Stimulated activated CD4-positive, alpha-beta T cell treated with anti-CD3 and anti-CD28 coated beads, Interleukin-15, amount 100 ng/mL, for 1 hour (primary cell): ENCODE results near the gene PCDHB4.
"Not testable (repeated sequence)": the region's sequence is repeated elsewhere in the genome, so short reads cannot be mapped to it uniquely, and the experiment has no call there.

Experiments used
- DNase-seq, 2 donors: peaks; one replicate each; pipeline ENCODE4 v3.0.0-alpha.2; 2020; ENCODE audit warnings: low read depth in 1 of 2, low spot score in 1 of 2

PCDHB4 gene

GRCh38 chr5:141150224-141150992, 28.8 kb downstream of the PCDHB4 start:
- DNase-seq, result no peak

DNA sequence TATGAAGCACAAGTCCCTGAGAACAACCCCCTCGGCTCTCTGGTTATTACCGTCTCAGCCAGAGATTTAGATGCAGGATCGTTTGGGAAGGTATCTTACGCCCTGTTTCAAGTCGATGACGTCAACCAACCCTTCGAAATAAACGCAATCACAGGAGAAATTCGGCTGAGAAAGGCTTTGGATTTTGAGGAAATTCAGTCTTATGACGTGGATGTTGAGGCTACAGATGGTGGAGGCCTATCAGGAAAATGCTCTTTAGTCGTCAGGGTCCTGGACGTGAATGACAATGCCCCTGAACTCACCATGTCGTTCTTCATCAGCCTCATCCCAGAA, 29.3 kb downstream of the PCDHB4 start:
- no peak for DNase-seq

- not testable (repeated sequence) for DNase-seq
Measured at GRCh38 chr5:141151632-141152031, 30.0 kb downstream of the PCDHB4 start.

- not testable (repeated sequence) for DNase-seq
Measured at GRCh38 chr5:141152096-141152495, 30.5 kb downstream of the PCDHB4 start.

GRCh38 chr5:141155540-141156374, 34.1 kb downstream of the PCDHB4 start:
- DNase-seq, result no peak

GRCh38 chr5:141157356-141157755, 35.7 kb downstream of the PCDHB4 start:
- DNase-seq, result not testable (repeated sequence)

DNA sequence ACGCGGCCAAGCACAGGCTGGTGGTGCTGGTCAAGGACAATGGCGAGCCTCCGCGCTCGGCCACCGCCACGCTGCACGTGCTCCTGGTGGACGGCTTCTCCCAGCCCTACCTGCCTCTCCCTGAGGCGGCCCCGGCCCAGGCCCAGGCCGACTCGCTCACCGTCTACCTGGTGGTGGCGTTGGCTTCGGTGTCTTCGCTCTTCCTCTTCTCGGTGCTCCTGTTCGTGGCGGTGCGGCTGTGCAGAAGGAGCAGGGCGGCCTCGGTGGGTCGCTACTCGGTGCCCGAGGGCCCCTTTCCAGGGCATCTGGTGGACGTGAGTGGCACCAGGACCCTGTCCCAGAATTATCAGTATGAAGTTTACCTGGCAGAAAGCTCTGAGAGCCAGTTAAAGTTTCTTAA, 36.3 kb downstream of the PCDHB4 start:
- not testable (repeated sequence) for DNase-seq

- no peak for DNase-seq
Measured at GRCh38 chr5:141172381-141173204, 51.0 kb downstream of the PCDHB4 start, which contains the start of gene PCDHB7. Gene PCDHB7, plus strand, starts transcription at chr5:141172644. Its CDS starts 192 bp downstream, at chr5:141172836.

DNA sequence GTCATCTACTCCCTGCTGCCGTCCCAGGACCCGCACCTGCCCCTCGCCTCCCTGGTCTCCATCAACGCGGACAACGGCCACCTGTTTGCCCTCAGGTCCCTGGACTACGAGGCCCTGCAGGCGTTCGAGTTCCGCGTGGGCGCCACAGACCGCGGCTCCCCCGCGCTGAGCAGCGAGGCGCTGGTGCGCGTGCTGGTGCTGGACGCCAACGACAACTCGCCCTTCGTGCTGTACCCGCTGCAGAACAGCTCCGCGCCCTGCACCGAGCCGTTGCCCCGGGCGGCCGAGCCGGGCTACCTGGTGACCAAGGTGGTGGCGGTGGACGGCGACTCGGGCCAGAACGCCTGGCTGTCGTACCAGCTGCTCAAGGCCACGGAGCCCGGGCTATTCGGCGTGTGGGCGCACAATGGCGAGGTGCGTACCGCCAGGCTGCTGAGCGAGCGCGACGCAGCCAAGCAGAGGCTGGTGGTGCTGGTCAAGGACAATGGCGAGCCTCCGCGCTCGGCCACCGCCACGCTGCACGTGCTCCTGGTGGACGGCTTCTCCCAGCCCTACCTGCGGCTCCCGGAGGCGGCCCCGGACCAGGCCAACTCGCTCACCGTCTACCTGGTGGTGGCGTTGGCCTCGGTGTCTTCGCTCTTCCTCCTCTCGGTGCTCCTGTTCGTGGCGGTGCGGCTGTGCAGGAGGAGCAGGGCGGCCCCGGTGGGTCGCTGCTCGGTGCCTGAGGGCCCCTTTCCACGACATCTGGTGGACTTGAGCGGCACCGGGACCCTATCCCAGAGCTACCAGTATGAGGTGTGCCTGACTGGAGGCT, 52.9 kb downstream of the PCDHB4 start:
- not testable (repeated sequence) for DNase-seq
